C1 segment of cervical spinal cord (tissue), 14 donors: ENCODE data around the gene PPP1R8.

Source experiments
- DNase-seq, 14 donors: peaks; one replicate each; lab custom pipeline; 2025; lab: John Stamatoyannopoulos, UW

The PPP1R8 gene

DNA sequence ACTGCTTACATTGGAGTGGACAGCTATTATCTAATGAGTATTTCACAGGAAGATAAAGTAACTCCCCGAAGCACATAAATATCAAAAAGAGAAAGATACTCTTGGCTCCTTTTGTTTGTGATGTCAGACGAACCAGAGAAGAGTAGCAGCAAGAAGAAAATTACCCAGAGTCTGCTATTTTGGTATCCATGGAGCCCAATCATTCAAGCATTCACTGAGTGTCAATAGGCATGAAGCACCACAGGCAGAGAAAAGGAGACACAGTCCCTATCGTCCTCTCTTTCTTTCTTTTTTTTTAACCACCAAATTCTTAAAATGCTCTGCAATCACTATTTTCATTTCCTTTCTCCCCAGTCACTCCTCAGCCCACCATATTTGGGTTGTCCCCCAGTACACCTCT is 63.9 kb downstream of the PPP1R8 start:
- DNase-seq = no peak
